HG03342 (cell line): ENCODE results near the gene DEFB112.

Source experiments
- ATAC-seq: cut with Tn5 transposase; IDR thresholded peaks from one replicate; pipeline ENCODE4 v1.9.1; 2021; ENCODE audit warnings: mild to moderate bottlenecking, moderate library complexity; ENCODE audit not compliant: unreplicated experiment

DEFB112 gene

GRCh38 chr6:50049829-50050228 lies at the start of gene DEFB112:
Gene DEFB112, minus strand, starts transcription at chr6:50049929. Its CDS starts 60 bp downstream, at chr6:50049869.
- no peak for ATAC-seq

DNA sequence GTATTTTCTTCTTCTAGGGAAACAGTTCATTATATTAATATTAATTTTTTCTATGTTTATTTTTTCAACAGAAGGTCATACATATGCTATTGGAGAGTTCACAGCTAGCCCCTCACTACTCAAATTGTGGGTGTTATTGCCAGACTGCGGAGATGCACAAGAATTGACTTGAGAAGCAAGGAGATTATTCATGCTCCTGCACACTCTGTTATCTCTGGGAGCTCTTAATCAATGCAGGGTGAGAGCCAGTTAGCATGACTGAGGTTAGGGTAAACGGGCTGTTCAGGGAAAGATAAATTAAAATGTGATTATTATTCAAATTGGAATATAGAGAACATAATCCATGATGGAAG lies 48.9 kb upstream of the DEFB112 start:
- ATAC-seq, result no peak

DNA sequence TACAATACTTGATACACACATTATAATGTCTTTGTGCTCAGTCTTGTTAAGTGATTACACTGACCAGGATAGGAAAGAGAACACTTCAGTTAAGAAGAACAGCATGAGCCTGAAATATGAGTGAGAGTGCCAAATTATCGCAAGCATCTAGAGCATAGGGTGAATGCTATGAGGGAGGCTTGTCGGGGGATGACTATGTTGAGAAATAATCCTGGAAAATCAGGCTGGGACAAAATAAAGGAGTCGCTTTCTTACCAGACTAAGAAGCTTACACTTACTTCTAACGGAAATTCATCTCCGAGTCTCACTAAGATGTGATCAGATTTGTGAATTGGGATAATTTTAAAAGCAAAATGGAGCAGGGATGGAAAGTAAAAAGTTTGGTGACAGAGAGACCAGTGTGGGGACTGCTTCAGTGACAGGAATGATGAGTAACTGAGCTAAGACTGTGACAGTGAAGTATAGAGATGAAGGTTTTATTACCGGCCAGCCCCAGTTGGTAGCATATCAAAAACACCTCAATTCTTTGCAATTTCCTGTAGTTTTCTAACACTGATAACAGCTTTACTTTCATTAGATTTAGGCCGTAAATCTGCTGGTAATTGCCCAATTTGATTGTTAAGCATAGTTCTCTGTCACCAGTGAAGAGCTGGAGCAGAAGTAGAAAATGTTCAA lies 48.4 kb upstream of the DEFB112 start:
- no peak for ATAC-seq

DNA sequence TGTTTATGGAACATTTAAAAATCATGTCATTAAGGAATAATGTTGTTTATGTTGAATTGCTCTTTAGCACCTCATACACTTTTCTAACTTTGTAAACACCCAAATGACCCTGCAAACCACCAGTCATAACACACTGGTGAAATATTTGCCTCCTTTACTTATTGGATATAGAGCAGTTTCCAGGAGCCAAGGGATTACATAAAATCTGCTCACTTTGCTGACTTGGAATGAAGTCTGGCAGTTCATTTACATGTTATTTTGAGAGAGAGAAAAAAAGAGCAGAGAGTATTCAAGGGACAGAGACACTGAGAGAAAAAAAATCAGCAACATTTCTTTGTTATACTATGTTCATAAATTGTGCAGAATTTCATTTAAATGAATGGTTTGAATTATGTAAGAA lies 46.6 kb upstream of the DEFB112 start:
- ATAC-seq, result no peak

DNA sequence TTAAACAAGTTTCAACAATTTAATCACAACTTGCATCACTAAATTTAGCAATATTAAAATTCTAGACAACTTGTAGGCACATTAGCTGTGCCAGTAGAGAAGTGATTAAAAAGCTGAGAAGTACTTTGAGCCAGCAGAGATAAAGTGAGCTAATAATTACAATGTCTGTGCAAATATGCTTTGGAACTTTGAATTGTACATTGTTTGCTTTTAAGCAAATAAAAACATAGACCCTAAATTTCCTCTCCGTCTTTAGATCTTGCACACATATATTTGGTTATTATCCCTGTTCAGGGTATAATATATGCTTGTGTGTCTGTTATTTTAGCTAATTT lies 44.2 kb upstream of the DEFB112 start:
- ATAC-seq, result no peak

GRCh38 chr6:50093116-50093937 lies 43.6 kb upstream of the DEFB112 start:
- no peak for ATAC-seq

GRCh38 chr6:50091641-50092040 lies 41.9 kb upstream of the DEFB112 start:
- ATAC-seq, result no peak

DNA sequence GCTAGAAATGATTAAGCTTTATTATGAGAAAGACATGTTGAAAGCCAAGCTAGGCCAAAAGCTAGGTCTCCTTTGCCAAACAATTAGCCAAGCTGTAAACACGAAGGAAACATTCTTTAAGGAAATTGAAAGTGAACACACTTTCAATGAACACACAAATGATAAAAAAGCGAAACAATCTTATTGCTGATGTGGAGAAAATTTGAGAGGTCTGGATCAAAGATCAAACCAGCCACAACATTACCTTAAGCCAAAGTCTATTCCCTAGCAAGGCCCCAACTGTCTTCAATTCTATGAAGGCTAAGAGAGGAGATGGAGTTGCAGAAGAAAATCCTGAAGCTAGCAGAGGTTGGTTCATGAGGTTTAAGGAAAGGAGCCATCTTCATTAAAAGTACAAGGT lies 40.2 kb upstream of the DEFB112 start:
- no peak for ATAC-seq

GRCh38 chr6:50087231-50087954 lies 37.7 kb upstream of the DEFB112 start:
- no peak for ATAC-seq

DNA sequence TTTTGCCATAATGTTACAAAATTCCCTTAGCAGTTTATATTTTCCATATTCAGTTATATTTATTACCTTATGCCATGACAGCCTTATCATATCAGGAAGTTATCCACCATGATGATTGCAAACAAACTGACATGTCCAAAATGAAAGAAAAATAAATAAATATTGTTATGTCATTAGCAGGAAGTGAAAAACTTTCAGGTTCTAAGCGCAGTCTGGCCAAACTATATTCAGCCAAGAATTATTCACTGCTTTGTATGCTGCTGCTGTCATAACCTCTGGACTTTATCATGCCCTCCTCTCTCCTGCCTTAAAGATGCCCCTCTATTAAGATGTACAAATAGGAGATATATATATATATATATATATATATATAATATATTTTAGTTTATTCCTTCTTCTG lies 27.7 kb upstream of the DEFB112 start:
- ATAC-seq, result no peak

DNA sequence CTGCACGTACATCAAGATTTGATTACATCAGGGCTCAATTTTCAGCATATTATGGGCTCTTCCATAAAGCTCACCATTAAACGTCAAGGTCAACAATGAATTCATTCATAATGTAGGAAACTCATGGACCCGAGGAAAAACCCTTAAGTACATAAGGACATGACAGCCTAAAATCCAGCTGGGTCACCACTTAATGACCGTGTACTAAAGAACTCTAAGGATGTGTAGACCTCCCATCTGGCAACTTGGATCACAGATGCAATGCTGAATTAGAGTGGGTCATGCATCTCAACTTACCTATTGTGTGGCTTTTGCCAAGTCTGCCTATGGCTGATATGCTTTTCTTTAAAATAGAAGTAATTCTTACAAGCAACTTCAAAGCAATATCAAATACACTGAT lies 26.7 kb upstream of the DEFB112 start:
- ATAC-seq, result no peak

DNA sequence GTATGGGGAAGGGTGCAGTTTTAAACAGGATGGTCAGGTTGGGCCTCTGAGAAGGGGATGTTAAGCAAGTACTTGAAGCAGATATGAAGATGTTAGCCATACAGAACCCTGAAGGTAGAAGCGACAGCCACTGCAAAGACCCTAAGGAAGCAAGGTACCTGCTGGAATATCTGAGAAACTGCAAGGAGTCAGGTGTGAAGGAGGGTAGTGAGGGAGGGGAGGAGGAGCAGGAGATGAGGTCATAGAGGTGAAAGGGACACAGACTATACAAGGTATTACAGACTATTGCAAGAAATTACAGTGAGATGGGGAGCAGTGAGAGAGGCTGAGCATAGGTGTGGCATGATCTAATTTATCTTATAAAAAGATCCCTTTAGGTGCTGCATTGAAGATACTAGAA lies 22.2 kb upstream of the DEFB112 start:
- ATAC-seq, result no peak

- no peak for ATAC-seq
Observed at GRCh38 chr6:50070101-50070500, 20.4 kb upstream of the DEFB112 start.

DNA sequence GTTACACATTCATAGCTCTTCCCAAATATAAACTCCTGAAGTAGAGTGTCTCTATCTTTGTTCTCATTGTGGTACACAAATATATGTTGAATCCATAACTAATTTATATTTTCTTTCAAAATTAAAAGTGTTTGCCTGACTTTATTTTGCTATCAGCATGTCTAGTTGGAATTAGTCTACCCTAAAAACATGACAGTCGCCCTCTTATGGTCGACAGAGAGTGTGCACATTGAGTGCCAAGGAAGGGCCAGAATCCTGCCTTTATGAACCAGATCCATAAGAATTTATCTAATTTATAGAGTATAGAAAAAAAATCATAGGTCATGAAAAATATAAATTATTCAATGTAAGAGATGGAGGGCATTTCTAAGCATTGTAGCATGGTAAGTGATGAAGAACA lies 12.3 kb upstream of the DEFB112 start:
- ATAC-seq, result no peak

DNA sequence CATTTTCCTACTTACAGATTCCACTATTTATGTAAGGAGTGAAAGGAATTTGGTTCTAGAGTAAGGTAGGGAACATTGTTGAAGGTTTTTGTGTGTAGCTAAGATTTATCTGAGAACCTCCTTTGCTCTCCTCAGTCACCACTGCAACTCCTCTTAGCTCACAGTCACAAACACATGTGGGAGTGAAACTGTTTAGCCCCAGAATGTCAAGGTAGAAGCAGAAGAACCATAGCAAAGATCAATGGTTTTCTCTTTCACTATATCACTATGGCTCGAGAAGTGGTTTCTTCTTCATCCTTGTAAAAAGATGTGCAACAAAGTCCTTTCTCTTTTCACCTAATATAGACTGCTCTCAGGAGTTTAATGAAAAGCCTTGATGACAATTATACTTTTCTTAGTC lies 6.5 kb upstream of the DEFB112 start:
- ATAC-seq, result no peak

- no peak for ATAC-seq
Observed at GRCh38 chr6:50047026-50047425, 2.7 kb downstream of the DEFB112 start.

DNA sequence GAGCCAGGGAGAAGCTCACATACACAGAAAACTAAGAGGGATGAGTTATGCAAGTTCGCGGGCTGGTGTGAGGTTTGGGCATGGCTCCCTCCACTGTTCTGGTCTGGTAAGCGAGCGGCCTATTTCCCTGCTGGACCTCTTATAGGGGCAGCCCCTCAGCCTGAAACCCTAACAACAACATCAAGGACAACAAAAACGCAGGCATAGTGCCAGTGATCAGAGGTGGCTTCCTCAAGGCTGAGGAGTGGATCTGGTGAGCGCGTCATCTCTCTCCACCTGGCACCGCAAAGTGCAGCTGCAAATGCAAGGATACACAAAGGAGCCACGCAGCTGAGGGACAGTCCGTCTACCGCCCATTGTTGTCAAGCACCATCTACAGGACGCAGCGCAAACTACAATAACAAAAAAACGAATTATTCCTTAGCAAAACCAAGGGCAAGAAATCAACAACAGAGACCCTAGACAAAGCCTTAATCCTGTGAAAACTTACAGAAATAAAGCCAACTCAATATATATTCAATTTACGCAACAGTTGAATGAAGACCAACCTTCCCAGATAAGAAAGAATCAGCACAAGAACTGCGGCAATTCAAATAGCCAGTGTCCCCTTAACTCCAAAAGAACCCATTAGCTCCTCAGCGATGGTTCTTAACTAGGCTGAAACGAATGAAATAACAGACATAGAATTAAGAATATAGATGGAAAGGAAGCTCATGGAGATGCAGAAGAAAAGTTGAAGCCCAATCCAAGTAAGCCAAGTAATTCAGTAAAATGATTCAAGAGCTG lies 18.8 kb downstream of the DEFB112 start:
- ATAC-seq, result no peak

DNA sequence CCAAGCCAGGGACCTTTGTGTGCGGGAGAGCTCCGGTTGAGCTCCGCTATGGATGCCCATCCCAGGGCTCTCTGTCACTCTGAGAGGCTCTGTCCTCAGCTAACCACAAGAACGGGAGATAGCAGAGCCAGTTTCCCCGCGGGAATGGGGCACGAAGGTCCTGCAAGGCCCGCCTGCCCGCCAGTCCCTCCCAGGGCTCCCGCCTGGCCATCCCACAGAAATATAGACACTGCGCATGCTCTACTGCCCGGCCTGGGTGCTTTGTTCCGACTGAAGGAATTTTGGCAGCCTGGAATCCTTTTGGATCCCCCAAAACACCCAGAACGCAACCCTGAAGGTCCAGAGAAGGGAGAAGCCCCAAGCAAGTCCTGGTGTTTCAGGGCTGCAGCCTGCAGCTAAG lies 19.4 kb downstream of the DEFB112 start:
- ATAC-seq, result no peak

- ATAC-seq, result no peak
Observed at GRCh38 chr6:50025258-50025657, 24.5 kb downstream of the DEFB112 start.

DNA sequence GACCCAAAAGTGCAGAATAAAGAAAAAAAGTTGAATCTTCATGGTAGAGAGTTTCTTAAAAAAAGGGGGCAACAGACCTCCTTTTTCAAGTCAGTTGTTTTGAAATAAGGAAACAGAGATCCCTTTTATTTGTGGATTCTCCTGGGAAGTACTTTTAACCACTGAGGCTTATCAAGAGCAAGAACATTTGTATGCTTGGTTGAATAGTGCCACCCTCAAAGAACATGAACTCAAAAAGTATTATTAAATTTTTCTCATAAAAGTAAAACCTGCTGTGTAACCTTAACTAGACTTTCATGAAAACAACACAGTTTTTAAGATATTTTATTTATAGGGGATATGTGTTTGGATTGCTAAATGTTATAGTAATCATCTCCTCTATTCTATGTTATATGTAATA lies 27.8 kb downstream of the DEFB112 start, which contains the start of gene DEFB110:
DEFB110 (minus strand) TSS at position 101 of the 400 bp plus-strand sequence; CDS start at position 42, 59 bp downstream.
- ATAC-seq, result no peak

GRCh38 chr6:50007819-50008218 lies 41.9 kb downstream of the DEFB112 start:
- no peak for ATAC-seq
